ENCODE results near the gene DHDDS. TPM values are rescaled to one million over a fixed set of nuclear protein-coding genes. Genes with fewer than 3 reads are reported as not detected.
A peak's percentile ranks its signal among the peaks of the same experiment; 100 is the strongest.

The DHDDS gene
- total and polyA plus RNA-seq, 2 of the 13 experiments (the other 11 are each of a cell fraction or from before 2014, with no cell fraction given), result 18.9 to 28.3 TPM

DNA sequence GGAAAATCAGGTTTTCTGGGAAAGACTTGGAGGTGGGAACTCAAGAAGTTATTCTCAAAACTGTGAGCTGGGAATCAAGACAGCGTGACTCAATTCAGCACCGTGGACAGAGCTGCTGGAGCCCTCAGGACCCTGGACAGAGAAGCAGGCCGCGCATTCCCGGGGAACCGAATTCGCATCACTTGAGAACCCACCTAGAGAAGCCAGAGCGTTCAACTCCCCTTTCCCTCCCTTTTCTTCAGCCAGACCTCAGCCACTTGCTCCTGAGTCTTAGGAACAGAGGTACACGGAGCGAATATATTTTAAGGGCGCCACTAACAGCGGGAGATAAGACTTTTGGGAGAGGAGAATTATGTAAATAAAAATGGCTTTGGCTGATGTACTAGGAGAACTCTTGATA lies 23.5 kb upstream of the DHDDS start (continued):
- TF ChIP-seq, protein P1, sequence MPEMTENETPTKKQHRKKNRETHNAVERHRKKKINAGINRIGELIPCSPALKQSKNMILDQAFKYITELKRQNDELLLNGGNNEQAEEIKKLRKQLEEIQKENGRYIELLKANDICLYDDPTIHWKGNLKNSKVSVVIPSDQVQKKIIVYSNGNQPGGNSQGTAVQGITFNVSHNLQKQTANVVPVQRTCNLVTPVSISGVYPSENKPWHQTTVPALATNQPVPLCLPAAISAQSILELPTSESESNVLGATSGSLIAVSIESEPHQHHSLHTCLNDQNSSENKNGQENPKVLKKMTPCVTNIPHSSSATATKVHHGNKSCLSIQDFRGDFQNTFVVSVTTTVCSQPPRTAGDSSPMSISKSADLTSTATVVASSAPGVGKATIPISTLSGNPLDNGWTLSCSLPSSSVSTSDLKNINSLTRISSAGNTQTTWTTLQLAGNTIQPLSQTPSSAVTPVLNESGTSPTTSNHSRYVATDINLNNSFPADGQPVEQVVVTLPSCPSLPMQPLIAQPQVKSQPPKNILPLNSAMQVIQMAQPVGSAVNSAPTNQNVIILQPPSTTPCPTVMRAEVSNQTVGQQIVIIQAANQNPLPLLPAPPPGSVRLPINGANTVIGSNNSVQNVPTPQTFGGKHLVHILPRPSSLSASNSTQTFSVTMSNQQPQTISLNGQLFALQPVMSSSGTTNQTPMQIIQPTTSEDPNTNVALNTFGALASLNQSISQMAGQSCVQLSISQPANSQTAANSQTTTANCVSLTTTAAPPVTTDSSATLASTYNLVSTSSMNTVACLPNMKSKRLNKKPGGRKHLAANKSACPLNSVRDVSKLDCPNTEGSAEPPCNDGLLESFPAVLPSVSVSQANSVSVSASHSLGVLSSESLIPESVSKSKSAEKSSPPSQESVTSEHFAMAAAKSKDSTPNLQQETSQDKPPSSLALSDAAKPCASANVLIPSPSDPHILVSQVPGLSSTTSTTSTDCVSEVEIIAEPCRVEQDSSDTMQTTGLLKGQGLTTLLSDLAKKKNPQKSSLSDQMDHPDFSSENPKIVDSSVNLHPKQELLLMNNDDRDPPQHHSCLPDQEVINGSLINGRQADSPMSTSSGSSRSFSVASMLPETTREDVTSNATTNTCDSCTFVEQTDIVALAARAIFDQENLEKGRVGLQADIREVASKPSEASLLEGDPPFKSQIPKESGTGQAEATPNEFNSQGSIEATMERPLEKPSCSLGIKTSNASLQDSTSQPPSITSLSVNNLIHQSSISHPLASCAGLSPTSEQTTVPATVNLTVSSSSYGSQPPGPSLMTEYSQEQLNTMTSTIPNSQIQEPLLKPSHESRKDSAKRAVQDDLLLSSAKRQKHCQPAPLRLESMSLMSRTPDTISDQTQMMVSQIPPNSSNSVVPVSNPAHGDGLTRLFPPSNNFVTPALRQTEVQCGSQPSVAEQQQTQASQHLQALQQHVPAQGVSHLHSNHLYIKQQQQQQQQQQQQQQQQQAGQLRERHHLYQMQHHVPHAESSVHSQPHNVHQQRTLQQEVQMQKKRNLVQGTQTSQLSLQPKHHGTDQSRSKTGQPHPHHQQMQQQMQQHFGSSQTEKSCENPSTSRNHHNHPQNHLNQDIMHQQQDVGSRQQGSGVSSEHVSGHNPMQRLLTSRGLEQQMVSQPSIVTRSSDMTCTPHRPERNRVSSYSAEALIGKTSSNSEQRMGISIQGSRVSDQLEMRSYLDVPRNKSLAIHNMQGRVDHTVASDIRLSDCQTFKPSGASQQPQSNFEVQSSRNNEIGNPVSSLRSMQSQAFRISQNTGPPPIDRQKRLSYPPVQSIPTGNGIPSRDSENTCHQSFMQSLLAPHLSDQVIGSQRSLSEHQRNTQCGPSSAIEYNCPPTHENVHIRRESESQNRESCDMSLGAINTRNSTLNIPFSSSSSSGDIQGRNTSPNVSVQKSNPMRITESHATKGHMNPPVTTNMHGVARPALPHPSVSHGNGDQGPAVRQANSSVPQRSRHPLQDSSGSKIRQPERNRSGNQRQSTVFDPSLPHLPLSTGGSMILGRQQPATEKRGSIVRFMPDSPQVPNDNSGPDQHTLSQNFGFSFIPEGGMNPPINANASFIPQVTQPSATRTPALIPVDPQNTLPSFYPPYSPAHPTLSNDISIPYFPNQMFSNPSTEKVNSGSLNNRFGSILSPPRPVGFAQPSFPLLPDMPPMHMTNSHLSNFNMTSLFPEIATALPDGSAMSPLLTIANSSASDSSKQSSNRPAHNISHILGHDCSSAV (CRISPR knock-in tag; IDR thresholded peaks at IDR 0.05; ENCODE audit: borderline replicate concordance), result no peak
- TF ChIP-seq ZNF225 (CRISPR knock-in tag; IDR thresholded peaks at IDR 0.05) (peak; percentile 100), ZFP36 (IDR thresholded peaks at IDR 0.05; ENCODE audit: borderline replicate concordance, low read depth, low read length, partially characterized antibody) (no peak), HCFC1 (IDR thresholded peaks at IDR 0.05; ENCODE audit: low read depth, low read length) (no peak), GATAD2A (CRISPR knock-in tag; IDR thresholded peaks at IDR 0.05) (peak; percentile 98), ZZZ3 (CRISPR knock-in tag; IDR thresholded peaks at IDR 0.05; ENCODE audit: borderline replicate concordance) (peak; percentile 96), TGIF2 (CRISPR knock-in tag; IDR thresholded peaks at IDR 0.05) (peak; percentile 100), IRX3 (CRISPR knock-in tag; IDR thresholded peaks at IDR 0.05; ENCODE audit: borderline replicate concordance, low read depth) (peak; percentile 100), ZNF251 (CRISPR knock-in tag; IDR thresholded peaks at IDR 0.05) (peak; percentile 100), TBP (CRISPR knock-in tag; IDR thresholded peaks at IDR 0.05) (no peak), ZNF549 (CRISPR knock-in tag; IDR thresholded peaks at IDR 0.05) (peak; percentile 98)
- TF ChIP-seq, protein P2, sequence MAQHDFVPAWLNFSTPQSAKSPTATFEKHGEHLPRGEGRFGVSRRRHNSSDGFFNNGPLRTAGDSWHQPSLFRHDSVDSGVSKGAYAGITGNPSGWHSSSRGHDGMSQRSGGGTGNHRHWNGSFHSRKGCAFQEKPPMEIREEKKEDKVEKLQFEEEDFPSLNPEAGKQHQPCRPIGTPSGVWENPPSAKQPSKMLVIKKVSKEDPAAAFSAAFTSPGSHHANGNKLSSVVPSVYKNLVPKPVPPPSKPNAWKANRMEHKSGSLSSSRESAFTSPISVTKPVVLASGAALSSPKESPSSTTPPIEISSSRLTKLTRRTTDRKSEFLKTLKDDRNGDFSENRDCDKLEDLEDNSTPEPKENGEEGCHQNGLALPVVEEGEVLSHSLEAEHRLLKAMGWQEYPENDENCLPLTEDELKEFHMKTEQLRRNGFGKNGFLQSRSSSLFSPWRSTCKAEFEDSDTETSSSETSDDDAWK (CRISPR knock-in tag; IDR thresholded peaks at IDR 0.05), result no peak
- TF ChIP-seq, protein P3, sequence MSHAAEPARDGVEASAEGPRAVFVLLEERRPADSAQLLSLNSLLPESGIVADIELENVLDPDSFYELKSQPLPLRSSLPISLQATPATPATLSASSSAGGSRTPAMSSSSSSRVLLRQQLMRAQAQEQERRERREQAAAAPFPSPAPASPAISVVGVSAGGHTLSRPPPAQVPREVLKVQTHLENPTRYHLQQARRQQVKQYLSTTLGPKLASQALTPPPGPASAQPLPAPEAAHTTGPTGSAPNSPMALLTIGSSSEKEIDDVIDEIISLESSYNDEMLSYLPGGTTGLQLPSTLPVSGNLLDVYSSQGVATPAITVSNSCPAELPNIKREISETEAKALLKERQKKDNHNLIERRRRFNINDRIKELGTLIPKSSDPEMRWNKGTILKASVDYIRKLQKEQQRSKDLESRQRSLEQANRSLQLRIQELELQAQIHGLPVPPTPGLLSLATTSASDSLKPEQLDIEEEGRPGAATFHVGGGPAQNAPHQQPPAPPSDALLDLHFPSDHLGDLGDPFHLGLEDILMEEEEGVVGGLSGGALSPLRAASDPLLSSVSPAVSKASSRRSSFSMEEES (CRISPR knock-in tag; IDR thresholded peaks at IDR 0.05), result peak; percentile 100
- TF ChIP-seq, protein P4, sequence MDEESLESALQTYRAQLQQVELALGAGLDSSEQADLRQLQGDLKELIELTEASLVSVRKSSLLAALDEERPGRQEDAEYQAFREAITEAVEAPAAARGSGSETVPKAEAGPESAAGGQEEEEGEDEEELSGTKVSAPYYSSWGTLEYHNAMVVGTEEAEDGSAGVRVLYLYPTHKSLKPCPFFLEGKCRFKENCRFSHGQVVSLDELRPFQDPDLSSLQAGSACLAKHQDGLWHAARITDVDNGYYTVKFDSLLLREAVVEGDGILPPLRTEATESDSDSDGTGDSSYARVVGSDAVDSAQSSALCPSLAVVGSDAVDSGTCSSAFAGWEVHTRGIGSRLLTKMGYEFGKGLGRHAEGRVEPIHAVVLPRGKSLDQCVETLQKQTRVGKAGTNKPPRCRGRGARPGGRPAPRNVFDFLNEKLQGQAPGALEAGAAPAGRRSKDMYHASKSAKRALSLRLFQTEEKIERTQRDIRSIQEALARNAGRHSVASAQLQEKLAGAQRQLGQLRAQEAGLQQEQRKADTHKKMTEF (CRISPR knock-in tag; IDR thresholded peaks at IDR 0.05), result peak; percentile 100
- TF ChIP-seq, protein P5, sequence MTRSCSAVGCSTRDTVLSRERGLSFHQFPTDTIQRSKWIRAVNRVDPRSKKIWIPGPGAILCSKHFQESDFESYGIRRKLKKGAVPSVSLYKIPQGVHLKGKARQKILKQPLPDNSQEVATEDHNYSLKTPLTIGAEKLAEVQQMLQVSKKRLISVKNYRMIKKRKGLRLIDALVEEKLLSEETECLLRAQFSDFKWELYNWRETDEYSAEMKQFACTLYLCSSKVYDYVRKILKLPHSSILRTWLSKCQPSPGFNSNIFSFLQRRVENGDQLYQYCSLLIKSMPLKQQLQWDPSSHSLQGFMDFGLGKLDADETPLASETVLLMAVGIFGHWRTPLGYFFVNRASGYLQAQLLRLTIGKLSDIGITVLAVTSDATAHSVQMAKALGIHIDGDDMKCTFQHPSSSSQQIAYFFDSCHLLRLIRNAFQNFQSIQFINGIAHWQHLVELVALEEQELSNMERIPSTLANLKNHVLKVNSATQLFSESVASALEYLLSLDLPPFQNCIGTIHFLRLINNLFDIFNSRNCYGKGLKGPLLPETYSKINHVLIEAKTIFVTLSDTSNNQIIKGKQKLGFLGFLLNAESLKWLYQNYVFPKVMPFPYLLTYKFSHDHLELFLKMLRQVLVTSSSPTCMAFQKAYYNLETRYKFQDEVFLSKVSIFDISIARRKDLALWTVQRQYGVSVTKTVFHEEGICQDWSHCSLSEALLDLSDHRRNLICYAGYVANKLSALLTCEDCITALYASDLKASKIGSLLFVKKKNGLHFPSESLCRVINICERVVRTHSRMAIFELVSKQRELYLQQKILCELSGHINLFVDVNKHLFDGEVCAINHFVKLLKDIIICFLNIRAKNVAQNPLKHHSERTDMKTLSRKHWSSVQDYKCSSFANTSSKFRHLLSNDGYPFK (CRISPR knock-in tag; IDR thresholded peaks at IDR 0.05; ENCODE audit: borderline replicate concordance), result peak; percentile 96
